ENCODE measurements around the gene FMC1. TPM values are rescaled to one million over a fixed set of nuclear protein-coding genes. Genes with fewer than 3 reads are reported as not detected.
A peak's percentile ranks its signal among the peaks of the same experiment; 100 is the strongest.
"Not testable (repeated sequence)": the region's sequence is repeated elsewhere in the genome, so short reads cannot be mapped to it uniquely, and the experiment has no call there.

The FMC1 gene
- polyA plus RNA-seq, 3 donors from 2014 or later: 35.9 to 59.9 (median 37.2) TPM

DNA sequence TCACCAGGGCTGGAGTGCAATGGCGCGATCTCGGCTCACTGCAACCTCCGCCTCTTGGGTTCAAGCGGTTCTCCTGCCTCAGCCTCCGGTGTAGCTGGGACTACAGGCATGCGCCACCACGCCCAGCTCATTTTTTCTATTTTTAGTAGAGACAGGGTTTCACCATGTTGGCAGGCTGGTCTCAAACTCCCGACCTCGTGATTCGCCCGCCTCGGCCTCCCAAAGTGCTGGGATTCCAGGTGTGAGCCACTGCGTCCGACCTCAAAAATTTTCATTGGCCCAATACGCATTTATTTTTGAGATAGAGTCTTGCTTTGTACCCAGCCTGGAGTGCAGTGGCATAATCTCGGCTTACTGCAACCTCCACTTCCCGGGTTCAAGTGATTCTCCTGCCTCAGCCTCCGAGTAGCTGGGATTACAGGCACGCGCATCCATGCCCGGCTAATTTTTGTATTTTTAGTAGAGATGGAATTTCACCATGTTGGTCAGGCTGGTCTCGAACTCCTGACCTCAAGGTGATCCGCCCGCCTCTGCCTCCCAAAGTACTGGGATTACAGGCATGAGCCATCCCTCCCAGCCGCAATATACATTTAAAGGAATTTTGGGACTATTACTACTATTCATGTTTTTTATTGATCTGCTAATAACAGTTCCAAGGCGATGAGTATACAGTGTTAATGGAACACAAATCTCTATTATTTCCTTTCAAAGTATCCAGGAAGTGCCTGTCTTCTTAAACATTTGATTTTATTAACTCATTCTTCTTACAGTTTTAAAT lies 16.8 kb downstream of the FMC1 start:
- not testable (repeated sequence) for H3K36me3 Mint-ChIP-seq, DNase-seq, H3K9me3 Mint-ChIP-seq
- H3K4me3 Mint-ChIP-seq: peak overlapping the region; percentile 97 to 99 (median 99)
- peaks cover 32 to 48% of the 10 kb centered on the region in 2 donors for H3K4me1 Mint-ChIP-seq
- peak overlapping the region; percentile 97 to 99 (median 99) for H3K27ac Mint-ChIP-seq
- peaks cover 5 to 24% (median 19%) of the 10 kb centered on the region in 3 donors for H3K27me3 Mint-ChIP-seq (ENCODE audit: low read depth in 3 of 3)

DNA sequence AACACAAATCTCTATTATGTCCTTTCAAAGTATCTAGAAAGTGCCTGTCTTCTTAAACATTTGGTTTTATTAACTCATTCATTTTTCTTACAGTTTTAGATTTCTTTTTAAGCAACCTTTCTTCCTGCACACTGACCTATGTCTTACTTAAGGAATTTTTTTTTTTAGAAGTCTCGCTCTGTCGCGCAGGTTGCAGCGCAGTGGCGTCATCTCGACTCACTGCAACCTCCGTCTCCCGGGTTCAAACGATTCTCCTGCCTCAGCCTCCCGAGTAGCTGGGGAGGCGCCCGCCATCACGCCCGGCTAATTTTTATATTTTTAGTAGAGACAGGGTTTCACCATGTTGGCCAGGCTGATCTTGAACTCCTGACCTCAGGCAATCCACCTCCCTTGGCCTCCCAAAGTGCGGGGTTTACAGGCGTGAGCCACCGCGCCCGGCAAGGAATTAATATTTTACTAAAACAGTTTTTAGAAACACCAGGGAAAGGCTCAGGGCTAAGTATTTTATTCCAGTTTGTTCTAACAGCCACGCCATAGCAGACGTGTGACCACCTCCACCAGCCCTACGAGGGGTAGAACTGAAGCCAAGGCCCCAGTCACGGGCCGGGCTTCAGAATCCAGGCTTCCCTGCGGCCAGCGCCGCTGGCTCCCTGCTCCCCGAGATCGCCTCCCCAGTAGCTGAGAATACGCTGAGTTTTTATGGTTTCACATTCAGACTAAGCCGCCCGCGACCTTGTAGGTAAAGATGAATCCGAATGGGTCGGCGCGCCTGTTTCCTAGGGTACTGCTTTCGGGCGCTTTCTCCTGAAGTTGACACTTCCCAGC lies 17.6 kb downstream of the FMC1 start:
- Mint-ChIP-seq H3K36me3 (no peaks in the 10 kb centered on the region), H3K27me3 (ENCODE audit: low read depth in 3 of 3) (peaks cover 5 to 25% (median 19%) of the 10 kb centered on the region in 3 donors), H3K4me3 (peak overlapping the region; percentile 97 to 99 (median 99)), H3K9me3 (no peaks in the 10 kb centered on the region), H3K27ac (peak overlapping the region; percentile 97 to 99 (median 99)), H3K4me1 (peaks cover 35 to 55% of the 10 kb centered on the region in 2 donors)
- peak in 1 of 3 donors; percentile 17 for DNase-seq

DNA sequence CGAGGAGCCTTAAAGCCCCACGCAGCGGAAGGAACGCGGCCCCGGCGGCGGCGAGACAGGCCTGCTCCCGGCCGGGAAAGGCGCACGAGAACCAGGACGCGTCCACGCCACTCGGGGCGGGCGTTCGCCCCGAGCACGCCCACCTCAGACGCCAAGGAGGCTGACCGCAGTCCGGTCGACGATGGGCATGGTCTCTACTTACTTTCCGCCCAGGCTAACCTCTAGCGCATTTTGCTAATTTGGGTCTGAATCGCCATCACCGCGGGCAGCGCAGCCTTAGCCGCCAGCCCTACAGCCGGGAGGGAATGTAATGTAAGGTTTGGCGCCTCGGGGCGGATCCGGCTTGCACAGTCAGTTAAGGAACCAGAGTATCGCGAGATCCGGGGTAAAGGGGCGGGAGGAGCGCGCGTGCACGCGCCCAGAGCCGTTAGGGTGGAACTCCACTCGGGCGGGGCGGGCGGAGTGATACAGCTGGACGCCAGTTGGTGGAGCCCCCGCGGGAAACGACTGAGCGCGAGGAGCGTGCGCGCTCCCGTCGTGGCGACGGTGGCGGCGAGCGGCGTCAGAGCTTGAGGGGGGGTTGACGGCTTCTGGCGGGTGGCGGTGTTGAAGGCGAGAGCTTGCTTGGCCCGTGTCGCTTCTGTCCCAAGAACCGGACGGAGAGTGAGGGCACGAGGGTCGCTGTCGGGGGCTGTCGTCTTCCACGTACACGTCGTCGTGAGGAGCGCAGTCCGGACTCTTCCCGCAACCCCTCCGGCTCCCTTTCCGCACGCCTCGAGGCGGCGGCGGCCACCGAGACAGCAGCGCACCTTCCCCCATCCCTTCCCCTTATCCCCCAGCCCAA lies 18.5 kb downstream of the FMC1 start, which contains the start of gene LUC7L2:
LUC7L2 (plus strand) TSS at position 529 of the 844 bp plus-strand sequence. CDS start 368 bp downstream, outside the sequence.
- H3K27me3 Mint-ChIP-seq (ENCODE audit: low read depth in 3 of 3): peaks cover 5 to 25% (median 19%) of the 10 kb centered on the region in 3 donors
- H3K4me1 Mint-ChIP-seq: peaks cover 37 to 61% of the 10 kb centered on the region in 2 donors
- peak within 1 kb of the TSS; percentile 97 to 99 (median 99) for H3K4me3 Mint-ChIP-seq
- H3K27ac Mint-ChIP-seq: peak within 1 kb of the TSS; percentile 97 to 99 (median 99)
- no peaks in the 10 kb centered on the region for H3K9me3 Mint-ChIP-seq
- no peaks in the 10 kb centered on the region for H3K36me3 Mint-ChIP-seq
- DNase-seq: peak; percentile 98 to 99 (median 99)

DNA sequence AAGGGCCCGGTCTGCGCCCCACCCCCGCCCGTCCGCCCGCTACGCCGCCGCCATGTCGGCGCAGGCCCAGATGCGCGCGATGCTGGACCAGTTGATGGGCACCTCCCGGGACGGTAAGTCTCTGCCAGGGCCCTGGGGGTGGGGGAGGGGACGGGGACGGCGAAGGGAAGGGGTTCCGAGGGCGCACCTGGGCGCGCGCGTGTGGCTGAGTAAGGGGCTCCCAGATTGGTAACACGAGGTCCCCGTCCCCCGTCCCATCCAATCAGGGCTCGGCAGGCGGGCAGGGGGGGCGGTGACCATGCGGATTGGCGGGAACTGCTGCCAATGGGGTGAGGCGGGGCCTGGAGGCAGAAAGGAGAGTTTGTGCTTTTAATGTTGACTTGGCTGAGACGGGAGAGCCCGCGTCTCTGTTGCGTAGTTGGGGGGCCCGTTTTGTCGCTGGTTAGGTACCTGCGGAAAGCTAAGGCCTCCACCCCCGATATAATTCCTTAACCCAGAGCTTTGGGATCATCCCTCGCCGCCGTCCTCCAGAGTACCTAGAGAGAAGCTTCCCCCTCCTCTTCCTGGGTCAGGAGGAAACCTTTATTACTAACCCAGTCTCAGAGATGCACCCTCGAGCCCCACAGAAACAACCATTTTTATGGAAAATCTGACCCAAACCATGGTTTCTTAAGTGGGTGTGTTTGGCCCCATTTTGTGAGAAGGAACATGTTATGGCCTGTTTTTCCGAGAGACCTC lies 19.2 kb downstream of the FMC1 start:
- Mint-ChIP-seq H3K9me3 (no peaks in the 10 kb centered on the region), H3K36me3 (no peaks in the 10 kb centered on the region), H3K27me3 (ENCODE audit: low read depth in 3 of 3) (peaks cover 5 to 25% (median 19%) of the 10 kb centered on the region in 3 donors), H3K4me1 (peaks cover 39 to 69% of the 10 kb centered on the region in 2 donors), H3K4me3 (peak overlapping the region; percentile 97 to 99 (median 99)), H3K27ac (peak overlapping the region; percentile 92 to 99 (median 98))
- DNase-seq: peak; percentile 94 to 95 (median 95)

DNA sequence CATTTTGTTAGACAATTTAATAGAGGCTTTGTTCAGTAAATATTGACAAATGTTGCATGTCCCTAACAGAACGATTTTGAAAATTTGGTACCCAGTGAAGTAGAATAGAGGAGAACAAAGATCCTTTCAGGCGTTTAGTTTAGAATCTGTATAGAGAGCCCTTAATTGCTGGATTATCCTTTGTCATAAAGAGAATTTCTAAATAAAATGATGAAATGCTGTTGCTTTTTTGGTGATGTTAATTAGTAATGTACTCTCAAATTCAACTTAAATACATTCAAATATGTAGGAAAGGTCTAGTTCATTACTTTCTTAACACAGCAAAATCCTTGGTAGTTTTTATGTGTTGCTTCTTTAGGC lies 19.8 kb downstream of the FMC1 start:
- no peak for DNase-seq
- Mint-ChIP-seq H3K4me3 (peak overlapping the region; percentile 97 to 99 (median 99)), H3K36me3 (no peaks in the 10 kb centered on the region), H3K27ac (peak overlapping the region; percentile 92 to 99 (median 98)), H3K4me1 (peaks cover 44 to 75% of the 10 kb centered on the region in 2 donors), H3K9me3 (no peaks in the 10 kb centered on the region), H3K27me3 (ENCODE audit: low read depth in 3 of 3) (peaks cover 5 to 25% (median 19%) of the 10 kb centered on the region in 3 donors)

DNA sequence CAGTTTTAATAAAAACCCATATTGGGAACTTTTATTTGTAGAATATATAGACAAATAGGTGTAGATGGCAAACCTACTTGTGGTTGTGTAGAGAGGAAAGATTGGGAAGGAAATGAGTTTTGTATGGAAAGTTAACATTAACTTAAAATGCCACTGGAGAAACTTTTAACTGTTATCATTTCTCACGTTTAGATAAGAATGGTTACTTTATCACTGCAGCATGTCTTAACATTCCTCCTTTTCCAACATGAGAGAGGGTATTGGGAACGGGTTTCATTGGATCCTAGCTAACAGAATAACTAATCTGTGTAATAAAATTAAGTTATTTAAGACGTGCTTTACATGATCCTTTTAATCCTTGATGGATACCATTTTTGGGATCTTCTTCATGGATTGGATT lies 20.4 kb downstream of the FMC1 start:
- Mint-ChIP-seq H3K27ac (peak overlapping the region; percentile 30 to 99 (median 86)), H3K9me3 (no peaks in the 10 kb centered on the region), H3K27me3 (ENCODE audit: low read depth in 3 of 3) (peaks cover 5 to 25% (median 19%) of the 10 kb centered on the region in 3 donors), H3K36me3 (no peaks in the 10 kb centered on the region), H3K4me1 (peaks cover 49 to 81% of the 10 kb centered on the region in 2 donors), H3K4me3 (peak overlapping the region; percentile 60 to 99 (median 97))
- DNase-seq: no peak

DNA sequence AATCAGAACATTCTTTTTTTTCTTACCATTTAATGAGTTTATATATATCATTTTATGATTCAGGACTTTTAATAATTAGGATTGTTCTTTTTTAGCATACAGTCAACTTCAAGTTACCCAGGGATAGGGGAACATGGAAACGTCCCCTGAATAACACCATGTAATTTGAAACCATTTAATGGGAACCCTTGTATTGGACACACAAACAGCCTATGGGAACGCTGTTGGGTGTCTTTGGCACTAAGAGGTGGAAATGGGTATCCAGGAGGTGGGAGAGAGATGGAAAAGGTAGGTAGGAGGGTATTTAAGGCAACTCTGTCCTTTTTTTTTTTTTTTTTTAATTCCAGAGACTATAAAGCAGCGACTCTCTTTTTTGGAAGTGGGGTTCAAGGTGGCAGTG lies 21.2 kb downstream of the FMC1 start:
- no peaks in the 10 kb centered on the region for H3K36me3 Mint-ChIP-seq
- no peaks in the 10 kb centered on the region for H3K9me3 Mint-ChIP-seq
- H3K4me1 Mint-ChIP-seq: peaks cover 50 to 77% of the 10 kb centered on the region in 2 donors
- peaks cover 5 to 25% (median 19%) of the 10 kb centered on the region in 3 donors for H3K27me3 Mint-ChIP-seq (ENCODE audit: low read depth in 3 of 3)
- DNase-seq: no peak
- no peak overlapping the region for H3K4me3 Mint-ChIP-seq
- no peak overlapping the region for H3K27ac Mint-ChIP-seq

DNA sequence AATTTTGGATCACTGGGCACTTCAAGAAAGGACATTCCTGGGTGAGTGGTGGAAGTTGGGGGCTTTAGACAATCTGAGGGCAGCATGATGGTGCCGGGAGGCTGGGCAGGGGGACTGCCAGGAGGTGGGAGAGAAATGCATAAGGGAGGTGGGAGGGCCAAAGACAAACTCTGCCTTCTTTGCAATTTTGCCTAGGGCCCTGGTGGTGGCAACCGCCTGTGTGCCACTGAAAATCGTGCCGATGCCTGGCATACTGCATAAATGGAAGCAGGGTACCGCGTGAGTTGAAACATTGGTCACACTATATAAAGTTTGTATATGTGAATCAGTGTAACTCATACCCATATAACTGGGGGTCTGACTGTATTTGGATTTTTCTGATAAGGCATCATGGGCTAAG lies 21.8 kb downstream of the FMC1 start:
- Mint-ChIP-seq H3K27me3 (ENCODE audit: low read depth in 3 of 3) (peaks cover 6 to 25% (median 19%) of the 10 kb centered on the region in 3 donors), H3K4me3 (peak overlapping the region in 2 of 5 donors; percentile 7 to 23), H3K9me3 (no peaks in the 10 kb centered on the region), H3K27ac (peak overlapping the region in 5 of 6 donors; percentile 4 to 70 (median 41)), H3K4me1 (peaks cover 54 to 81% of the 10 kb centered on the region in 2 donors), H3K36me3 (peaks cover 0 to 4% (median 0%) of the 10 kb centered on the region in 3 donors)
- no peak for DNase-seq

DNA sequence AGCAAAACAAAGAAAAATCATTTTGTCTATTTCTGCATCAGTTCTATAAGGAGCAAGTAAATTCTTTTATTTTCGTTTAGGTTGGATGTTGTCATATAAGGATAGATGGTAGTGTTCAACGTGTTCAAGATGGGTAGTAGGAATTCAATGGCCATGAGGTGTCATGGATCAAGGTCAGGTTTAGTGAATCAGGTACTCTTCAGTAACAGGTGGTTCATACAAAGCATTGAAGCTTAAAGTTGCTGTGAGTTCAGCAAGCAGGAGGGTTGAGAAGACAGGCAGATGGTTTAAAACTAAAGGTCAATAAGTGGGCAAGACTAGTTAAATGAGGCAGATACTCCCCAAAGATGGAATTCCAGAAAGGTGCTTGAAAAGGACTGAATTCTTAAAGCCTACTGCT lies 24.2 kb downstream of the FMC1 start:
- Mint-ChIP-seq H3K36me3 (peaks cover 0 to 4% (median 0%) of the 10 kb centered on the region in 3 donors), H3K4me1 (peaks cover 60 to 90% of the 10 kb centered on the region in 2 donors), H3K9me3 (no peaks in the 10 kb centered on the region), H3K4me3 (no peak overlapping the region), H3K27ac (peak overlapping the region in 2 of 6 donors; percentile 18 to 73), H3K27me3 (ENCODE audit: low read depth in 3 of 3) (peaks cover 1 to 6% (median 5%) of the 10 kb centered on the region in 3 donors)
- no peak for DNase-seq

DNA sequence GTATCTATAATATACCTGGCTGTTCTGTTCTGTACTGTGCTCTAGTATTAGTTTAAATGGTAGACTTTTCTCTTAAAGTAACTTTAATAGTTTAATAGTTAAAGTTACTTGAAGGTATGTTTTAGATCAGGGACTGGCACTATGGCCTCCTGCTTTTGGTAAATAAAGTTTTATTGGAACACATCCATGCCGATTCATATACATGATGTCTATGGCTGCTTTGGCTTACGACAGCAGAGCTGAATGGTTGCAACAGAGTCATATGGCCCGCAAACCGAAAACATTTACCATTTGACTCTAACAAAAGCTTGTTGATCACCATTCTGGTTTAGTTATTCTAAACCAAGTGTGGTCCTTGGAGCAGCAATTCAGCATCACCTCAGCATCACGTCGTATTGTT lies 25.3 kb downstream of the FMC1 start:
- no peak for DNase-seq
- Mint-ChIP-seq H3K27ac (peak overlapping the region in 1 of 6 donors; percentile 11), H3K9me3 (no peaks in the 10 kb centered on the region), H3K4me1 (peaks cover 57 to 90% of the 10 kb centered on the region in 2 donors), H3K4me3 (no peak overlapping the region), H3K27me3 (ENCODE audit: low read depth in 3 of 3) (peaks cover 0 to 2% (median 1%) of the 10 kb centered on the region in 3 donors), H3K36me3 (peaks cover 0 to 4% (median 0%) of the 10 kb centered on the region in 3 donors)

DNA sequence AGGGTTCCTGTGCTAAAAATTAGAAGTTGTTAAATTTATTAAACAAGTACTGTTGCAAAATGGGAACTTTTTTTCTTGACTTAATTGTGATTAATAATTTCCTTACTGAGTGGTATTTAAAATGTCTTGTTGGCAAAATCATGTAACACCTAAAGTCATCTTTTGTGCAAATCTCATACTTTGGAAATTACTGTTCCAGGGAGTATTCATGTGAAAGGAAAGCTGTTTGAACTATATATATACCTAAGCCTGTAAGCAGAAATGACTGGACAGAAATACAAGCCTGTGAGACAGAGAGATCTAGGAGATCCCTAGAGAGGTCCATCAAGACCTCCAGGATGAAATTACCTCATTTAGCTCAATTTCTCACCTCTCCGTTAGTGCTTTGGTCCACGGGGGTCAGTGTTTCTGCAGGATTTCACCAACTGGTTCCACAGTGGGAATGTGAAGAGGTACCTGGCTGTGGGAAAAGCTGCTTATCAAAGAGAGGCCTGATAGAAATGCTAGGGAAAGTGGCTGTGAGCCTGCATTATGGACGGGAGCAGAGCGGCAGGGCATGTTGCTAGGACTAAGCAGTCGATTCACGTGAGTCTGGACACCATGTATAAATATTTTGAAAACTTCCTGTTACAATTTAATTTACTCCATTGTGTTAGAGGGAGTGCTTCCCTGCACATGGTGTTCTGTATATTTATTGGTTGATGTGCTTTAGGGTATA lies 26.5 kb downstream of the FMC1 start:
- H3K27me3 Mint-ChIP-seq (ENCODE audit: low read depth in 3 of 3): peaks cover 0 to 2% (median 1%) of the 10 kb centered on the region in 3 donors
- peaks cover 58 to 90% of the 10 kb centered on the region in 2 donors for H3K4me1 Mint-ChIP-seq
- peaks cover 0 to 4% (median 0%) of the 10 kb centered on the region in 3 donors for H3K36me3 Mint-ChIP-seq
- H3K4me3 Mint-ChIP-seq: no peak overlapping the region
- H3K27ac Mint-ChIP-seq: no peak overlapping the region
- no peaks in the 10 kb centered on the region for H3K9me3 Mint-ChIP-seq
- no peak for DNase-seq
